Prostate gland (tissue), 2 donors: Measurements from ENCODE around the gene ABI1.

Source experiments
- POLR2A ChIP-seq: fragments of 450-650 bp; IDR thresholded peaks from one replicate; pipeline ENCODE4 v1.6.1; 2016; ENCODE audit warnings: antibody characterized with exemption, mild to moderate bottlenecking
- TF ChIP-seq, protein P1 (sequence below), 4 experiments: fragments of 200-600 bp in 2 of 4; fragments of 450-650 bp in 2 of 4; sonication (generic) in 2 of 4; IDR thresholded peaks; 1 replicate in 3 of 4; 2 replicates in 1 of 4; pipeline ENCODE4 v1.5.1; 2016 to 2019; ENCODE audit warnings: antibody characterized with exemption in 4 of 4, mild to moderate bottlenecking in 2 of 4, moderate library complexity in 2 of 4

DNA sequence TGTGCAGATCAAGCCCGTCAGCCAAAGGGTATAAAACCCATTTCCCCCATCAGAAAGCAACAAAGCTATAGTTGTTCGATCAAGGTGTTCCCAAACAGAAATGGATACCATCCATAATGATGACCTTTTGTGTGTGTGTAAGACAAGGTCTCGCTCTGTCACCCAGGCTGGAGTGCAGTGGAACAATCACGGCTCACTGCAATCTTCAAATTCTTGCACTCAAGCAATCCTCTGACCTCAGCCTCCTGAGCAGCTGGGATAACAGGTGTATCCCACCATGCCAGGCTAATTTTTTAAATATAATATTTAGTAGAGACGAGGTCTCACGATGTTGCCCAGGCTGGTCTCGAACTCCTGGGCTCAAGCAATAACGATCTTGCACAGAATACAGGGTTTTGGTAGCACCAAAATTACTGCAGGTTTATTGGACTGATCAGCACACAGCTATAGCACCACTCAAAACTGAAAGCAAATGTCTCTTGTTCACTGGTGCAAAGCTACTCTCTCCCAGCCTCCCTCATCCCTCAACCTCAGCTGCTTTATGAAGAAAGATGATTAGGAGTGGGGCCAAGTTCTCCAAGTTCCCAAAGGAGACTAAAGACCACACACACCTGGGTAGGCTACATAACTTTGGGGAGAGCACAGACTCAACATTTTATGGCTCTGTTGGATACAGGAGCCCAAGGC is 80.5 kb downstream of the ABI1 start:
- TF ChIP-seq, protein P1, sequence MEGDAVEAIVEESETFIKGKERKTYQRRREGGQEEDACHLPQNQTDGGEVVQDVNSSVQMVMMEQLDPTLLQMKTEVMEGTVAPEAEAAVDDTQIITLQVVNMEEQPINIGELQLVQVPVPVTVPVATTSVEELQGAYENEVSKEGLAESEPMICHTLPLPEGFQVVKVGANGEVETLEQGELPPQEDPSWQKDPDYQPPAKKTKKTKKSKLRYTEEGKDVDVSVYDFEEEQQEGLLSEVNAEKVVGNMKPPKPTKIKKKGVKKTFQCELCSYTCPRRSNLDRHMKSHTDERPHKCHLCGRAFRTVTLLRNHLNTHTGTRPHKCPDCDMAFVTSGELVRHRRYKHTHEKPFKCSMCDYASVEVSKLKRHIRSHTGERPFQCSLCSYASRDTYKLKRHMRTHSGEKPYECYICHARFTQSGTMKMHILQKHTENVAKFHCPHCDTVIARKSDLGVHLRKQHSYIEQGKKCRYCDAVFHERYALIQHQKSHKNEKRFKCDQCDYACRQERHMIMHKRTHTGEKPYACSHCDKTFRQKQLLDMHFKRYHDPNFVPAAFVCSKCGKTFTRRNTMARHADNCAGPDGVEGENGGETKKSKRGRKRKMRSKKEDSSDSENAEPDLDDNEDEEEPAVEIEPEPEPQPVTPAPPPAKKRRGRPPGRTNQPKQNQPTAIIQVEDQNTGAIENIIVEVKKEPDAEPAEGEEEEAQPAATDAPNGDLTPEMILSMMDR (IDR thresholded peaks at IDR 0.05) = no peak
- no peak for TF ChIP-seq POLR2A
